Smooth muscle cell (in vitro differentiated cells): Measurements from ENCODE around the gene CGB5. TPM values are rescaled to one million over a fixed set of nuclear protein-coding genes. Genes with fewer than 3 reads are reported as not detected.

Experiments
- DNase-seq: peaks from one replicate; lab custom pipeline; 2025; ENCODE audit not compliant: unreplicated experiment; lab: John Stamatoyannopoulos, UW
- H2AFZ ChIP-seq: fragments of 200-600 bp; sonication (generic); 2 replicates; pipeline ENCODE4 v1.6.0; 2016; ENCODE audit warnings: antibody characterized with exemption, low read depth, mild to moderate bottlenecking
- H3F3A ChIP-seq: fragments of 200-600 bp; sonication (generic); 2 replicates; pipeline ENCODE4 v1.6.0; 2017; ENCODE audit warnings: antibody characterized with exemption, low read depth
- H3K27ac ChIP-seq: fragments of 200-600 bp; sonication (generic); 2 replicates; pipeline ENCODE4 v1.5.1; 2016; ENCODE audit warnings: low read depth, mild to moderate bottlenecking
- H3K27me3 ChIP-seq: fragments of 200-600 bp; sonication (generic); 2 replicates; pipeline ENCODE4 v1.6.1; 2016; ENCODE audit warnings: low read depth, mild to moderate bottlenecking
- H3K36me3 ChIP-seq: fragments of 200-600 bp; sonication (generic); 2 replicates; pipeline ENCODE4 v1.5.1; 2016; ENCODE audit warnings: low read depth
- H3K4me1 ChIP-seq: fragments of 200-600 bp; sonication (generic); 2 replicates; pipeline ENCODE4 v1.5.1; 2016; ENCODE audit warnings: low read depth
- H3K4me2 ChIP-seq: fragments of 200-600 bp; sonication (generic); 2 replicates; pipeline ENCODE4 v1.6.0; 2016; ENCODE audit warnings: mild to moderate bottlenecking
- H3K4me3 ChIP-seq: fragments of 200-600 bp; sonication (generic); 2 replicates; pipeline ENCODE4 v1.5.1; 2016; ENCODE audit warnings: mild to moderate bottlenecking
- H3K79me2 ChIP-seq: fragments of 200-600 bp; sonication (generic); 2 replicates; pipeline ENCODE4 v1.6.0; 2016; ENCODE audit warnings: low read depth, mild to moderate bottlenecking
- H3K9ac ChIP-seq: fragments of 200-600 bp; sonication (generic); 2 replicates; pipeline ENCODE4 v1.6.0; 2016; ENCODE audit warnings: low read depth
- H3K9me3 ChIP-seq: fragments of 200-600 bp; sonication (generic); replicated peaks from 2 replicates; pipeline ENCODE4 v1.5.1; 2016; ENCODE audit warnings: low read depth
- H4K20me1 ChIP-seq: fragments of 200-600 bp; sonication (generic); 2 replicates; pipeline ENCODE4 v1.6.0; 2016; ENCODE audit warnings: low read depth
- WGBS: methylation state at CpG from one replicate; pipeline ENCODE4 v1.1.7; 2016; ENCODE audit warnings: low lambda C conversion rate; 5-methylcytosine and 5-hydroxymethylcytosine counted together
- polyA plus RNA-seq: library from polyadenylated mRNA; unstranded; fragments of >200 nt; fragmentation: Nextera tagmentation; extraction: Ambion mirVana; gene quantifications from 2 replicates; pipeline ENCODE4 v1.2.1, GENCODE V29; 2016
- total RNA-seq: library from RNA; depleted of rRNA; stranded (reverse); fragments of >200 nt; gene quantifications from 2 replicates; pipeline ENCODE4 v1.2.3, GENCODE V29; 2014
- TF ChIP-seq, protein P1 (sequence below): fragments of 200-600 bp; sonication (generic); IDR thresholded peaks from 2 replicates; pipeline ENCODE4 v1.5.1; 2017; ENCODE audit warnings: borderline replicate concordance, mild to moderate bottlenecking, antibody characterized with exemption; ENCODE audit not compliant: insufficient read depth, poor library complexity, severe bottlenecking

The CGB5 gene
- total and polyA plus RNA-seq, 2 experiments from 2014 or later, result 2.0 TPM; not detected in 1

DNA sequence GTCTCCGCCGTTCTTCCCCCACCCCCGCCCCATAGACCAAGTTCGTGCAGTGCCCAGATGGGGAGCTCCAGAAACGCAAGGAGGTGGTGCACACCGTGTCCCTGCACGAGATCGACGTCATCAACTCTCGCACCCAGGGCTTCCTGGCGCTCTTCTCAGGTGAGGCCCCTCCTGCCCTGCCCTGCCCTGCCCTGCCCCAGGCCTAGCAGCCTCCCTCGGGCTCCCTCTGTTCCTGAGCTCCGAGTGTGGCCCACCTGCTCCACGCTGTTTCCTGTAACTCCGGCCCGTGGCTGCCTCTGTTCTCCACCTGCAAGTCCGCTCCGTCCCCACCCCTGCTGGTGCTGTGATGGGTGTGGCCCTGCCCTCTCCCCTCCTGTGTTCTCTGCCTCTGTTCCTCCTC is 33.2 kb upstream of the CGB5 start:
- TF ChIP-seq, protein P1, sequence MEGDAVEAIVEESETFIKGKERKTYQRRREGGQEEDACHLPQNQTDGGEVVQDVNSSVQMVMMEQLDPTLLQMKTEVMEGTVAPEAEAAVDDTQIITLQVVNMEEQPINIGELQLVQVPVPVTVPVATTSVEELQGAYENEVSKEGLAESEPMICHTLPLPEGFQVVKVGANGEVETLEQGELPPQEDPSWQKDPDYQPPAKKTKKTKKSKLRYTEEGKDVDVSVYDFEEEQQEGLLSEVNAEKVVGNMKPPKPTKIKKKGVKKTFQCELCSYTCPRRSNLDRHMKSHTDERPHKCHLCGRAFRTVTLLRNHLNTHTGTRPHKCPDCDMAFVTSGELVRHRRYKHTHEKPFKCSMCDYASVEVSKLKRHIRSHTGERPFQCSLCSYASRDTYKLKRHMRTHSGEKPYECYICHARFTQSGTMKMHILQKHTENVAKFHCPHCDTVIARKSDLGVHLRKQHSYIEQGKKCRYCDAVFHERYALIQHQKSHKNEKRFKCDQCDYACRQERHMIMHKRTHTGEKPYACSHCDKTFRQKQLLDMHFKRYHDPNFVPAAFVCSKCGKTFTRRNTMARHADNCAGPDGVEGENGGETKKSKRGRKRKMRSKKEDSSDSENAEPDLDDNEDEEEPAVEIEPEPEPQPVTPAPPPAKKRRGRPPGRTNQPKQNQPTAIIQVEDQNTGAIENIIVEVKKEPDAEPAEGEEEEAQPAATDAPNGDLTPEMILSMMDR, result no peak
- no peaks in the 10 kb centered on the region for H3K36me3 ChIP-seq
- no peaks in the 10 kb centered on the region for H3K27me3 ChIP-seq
- H4K20me1 ChIP-seq, result no peaks in the 10 kb centered on the region
- no peak overlapping the region for H3K4me2 ChIP-seq
- no peaks in the 10 kb centered on the region for H3F3A ChIP-seq
- H2AFZ ChIP-seq, result no peak overlapping the region
- no peak overlapping the region for H3K27ac ChIP-seq
- no peak for DNase-seq
- H3K9ac ChIP-seq, result no peak overlapping the region
- no peaks in the 10 kb centered on the region for H3K4me1 ChIP-seq
- 99% methylated on average over 11 of the region's 18 CpGs for WGBS
- H3K4me3 ChIP-seq, result no peak overlapping the region
- no peaks in the 10 kb centered on the region for H3K79me2 ChIP-seq
- no peaks in the 10 kb centered on the region for H3K9me3 ChIP-seq

DNA sequence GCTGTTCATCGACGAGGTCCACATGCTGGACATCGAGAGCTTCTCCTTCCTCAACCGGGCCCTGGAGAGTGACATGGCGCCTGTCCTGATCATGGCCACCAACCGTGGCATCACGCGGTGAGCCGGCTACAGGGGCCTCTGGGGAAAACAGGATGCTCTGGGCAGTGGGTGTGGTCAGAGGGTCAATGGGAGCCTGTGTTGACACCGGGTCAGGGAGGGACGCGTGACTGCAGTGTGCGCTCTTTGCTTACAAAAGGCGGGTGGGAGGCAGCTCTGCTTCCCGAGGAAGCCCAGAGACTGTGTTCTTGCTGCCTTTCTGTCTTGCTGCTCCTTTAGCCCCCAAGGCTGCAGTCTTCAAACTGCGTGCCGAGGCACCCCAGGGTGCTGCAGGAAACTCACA is 32.5 kb upstream of the CGB5 start:
- no peaks in the 10 kb centered on the region for H3K27me3 ChIP-seq
- TF ChIP-seq, protein P1, result no peak
- no peak overlapping the region for H3K4me3 ChIP-seq
- H3F3A ChIP-seq, result no peaks in the 10 kb centered on the region
- 93% methylated on average over 17 of the region's 17 CpGs for WGBS
- no peak overlapping the region for H3K27ac ChIP-seq
- H3K9me3 ChIP-seq, result no peaks in the 10 kb centered on the region
- no peak overlapping the region for H2AFZ ChIP-seq
- no peak overlapping the region for H3K4me2 ChIP-seq
- H3K4me1 ChIP-seq, result no peaks in the 10 kb centered on the region
- no peak for DNase-seq
- H3K36me3 ChIP-seq, result no peaks in the 10 kb centered on the region
- no peak overlapping the region for H3K9ac ChIP-seq
- H4K20me1 ChIP-seq, result no peaks in the 10 kb centered on the region
- no peaks in the 10 kb centered on the region for H3K79me2 ChIP-seq

DNA sequence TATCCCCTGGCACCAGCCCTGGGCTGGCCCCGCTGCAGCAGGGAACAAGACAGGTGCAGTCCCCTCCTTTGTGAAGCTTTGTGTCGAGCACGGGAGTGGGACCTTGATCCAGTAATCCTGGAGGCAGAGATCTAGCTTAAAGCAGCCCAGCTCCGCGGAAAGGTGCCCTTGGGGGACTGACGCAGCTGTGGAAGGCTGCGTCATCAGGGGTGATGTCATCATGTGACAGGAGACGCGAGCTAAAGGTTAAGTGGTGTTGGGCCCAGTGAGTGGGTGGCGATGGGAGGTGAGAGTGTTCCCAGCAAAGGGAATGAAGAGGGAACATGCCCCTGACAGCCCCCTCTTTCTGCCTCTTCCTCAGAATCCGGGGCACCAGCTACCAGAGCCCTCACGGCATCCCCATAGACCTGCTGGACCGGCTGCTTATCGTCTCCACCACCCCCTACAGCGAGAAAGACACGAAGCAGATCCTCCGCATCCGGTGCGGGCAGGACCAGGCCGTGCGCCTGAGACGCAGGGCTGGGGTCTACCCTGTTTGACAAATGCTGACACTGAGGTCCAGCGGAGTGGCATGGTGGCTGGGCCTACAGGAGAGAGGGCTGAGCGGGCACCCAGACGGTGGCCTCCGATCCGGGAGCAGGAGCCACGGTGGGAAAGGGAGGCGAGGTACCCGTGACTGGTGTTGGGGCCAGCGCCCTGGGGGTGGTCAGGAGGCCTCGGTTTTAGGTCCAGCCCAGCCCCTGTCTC is 29.4 kb upstream of the CGB5 start:
- Histone ChIP-seq H3F3A (no peaks in the 10 kb centered on the region), H3K79me2 (no peaks in the 10 kb centered on the region), H3K9ac (no peak overlapping the region), H3K4me3 (no peak overlapping the region), H3K36me3 (no peaks in the 10 kb centered on the region), H3K4me2 (no peak overlapping the region), H2AFZ (no peak overlapping the region), H3K27ac (no peak overlapping the region), H3K9me3 (no peaks in the 10 kb centered on the region), H3K27me3 (peaks cover 6% of the 10 kb centered on the region), H4K20me1 (no peaks in the 10 kb centered on the region), H3K4me1 (no peaks in the 10 kb centered on the region)
- no peak for DNase-seq
- WGBS, result 92% methylated on average over 32 of the region's 32 CpGs
- TF ChIP-seq, protein P1, result no peak

DNA sequence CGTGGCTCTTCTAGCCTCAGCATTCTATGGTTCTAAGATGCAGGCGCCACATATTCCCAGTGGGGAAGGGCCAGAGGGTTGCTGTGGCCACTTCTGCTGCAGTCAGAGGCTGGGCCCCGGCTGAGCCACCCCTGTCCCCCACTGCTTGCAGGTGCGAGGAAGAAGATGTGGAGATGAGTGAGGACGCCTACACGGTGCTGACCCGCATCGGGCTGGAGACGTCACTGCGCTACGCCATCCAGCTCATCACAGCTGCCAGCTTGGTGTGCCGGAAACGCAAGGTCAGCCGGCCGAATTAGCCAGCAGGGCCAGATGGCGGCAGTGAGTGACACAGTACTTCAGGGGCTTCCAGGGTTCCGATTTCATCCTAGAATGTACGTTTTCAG is 28.8 kb upstream of the CGB5 start:
- Histone ChIP-seq H4K20me1 (no peaks in the 10 kb centered on the region), H2AFZ (no peak overlapping the region), H3K27ac (no peak overlapping the region), H3F3A (no peaks in the 10 kb centered on the region), H3K36me3 (no peaks in the 10 kb centered on the region), H3K9ac (no peak overlapping the region), H3K4me2 (no peak overlapping the region), H3K9me3 (no peaks in the 10 kb centered on the region), H3K4me1 (no peaks in the 10 kb centered on the region), H3K27me3 (peaks cover 6% of the 10 kb centered on the region), H3K4me3 (no peak overlapping the region), H3K79me2 (no peaks in the 10 kb centered on the region)
- no peak for DNase-seq
- 94% methylated on average over 18 of the region's 18 CpGs for WGBS
- TF ChIP-seq, protein P1, result no peak
